Coronary artery (tissue), 2 donors: ENCODE results near the gene ZNF277.

ENCODE experiments used
- DNase-seq: peaks from one replicate; pipeline ENCODE4 v3.0.0-alpha.2; 2017; ENCODE audit warnings: low spot score
- H3K27ac ChIP-seq, 2 donors: fragments of 200-600 bp; sonication (generic); one replicate each; pipeline ENCODE4 v1.5.1; 2016 to 2019
- H3K4me3 ChIP-seq: fragments of 200-600 bp; sonication (generic); 2 replicates; pipeline ENCODE4 v1.5.1; 2016; ENCODE audit warnings: mild to moderate bottlenecking, moderate library complexity
- TF ChIP-seq, protein P1 (sequence below): fragments of 200-600 bp; sonication (generic); IDR thresholded peaks from one replicate; pipeline ENCODE4 v1.5.1; 2019; ENCODE audit warnings: antibody characterized with exemption

The ZNF277 gene

DNA sequence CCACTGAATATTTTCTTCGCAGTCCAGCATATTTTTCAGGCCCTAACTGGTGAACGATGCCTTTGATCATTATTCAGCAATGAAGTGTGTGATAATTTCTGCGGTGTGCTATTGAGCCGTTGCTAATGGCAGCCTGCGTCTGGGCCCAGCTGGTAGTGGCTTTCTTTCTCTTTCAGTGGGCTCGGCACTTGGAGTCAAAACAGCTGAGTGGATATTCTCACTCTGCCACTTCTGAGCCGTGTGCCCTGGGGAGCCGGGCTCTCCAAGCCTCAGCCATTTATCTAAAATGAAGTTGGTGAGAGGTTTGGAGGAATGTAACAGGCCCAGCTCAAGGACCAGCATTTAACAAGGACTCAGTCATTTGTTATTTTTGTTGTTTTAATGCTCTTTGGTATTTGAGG is 156.2 kb downstream of the ZNF277 start:
- Histone ChIP-seq H3K4me3 (no peak overlapping the region), H3K27ac (no peak overlapping the region)
- TF ChIP-seq, protein P1, sequence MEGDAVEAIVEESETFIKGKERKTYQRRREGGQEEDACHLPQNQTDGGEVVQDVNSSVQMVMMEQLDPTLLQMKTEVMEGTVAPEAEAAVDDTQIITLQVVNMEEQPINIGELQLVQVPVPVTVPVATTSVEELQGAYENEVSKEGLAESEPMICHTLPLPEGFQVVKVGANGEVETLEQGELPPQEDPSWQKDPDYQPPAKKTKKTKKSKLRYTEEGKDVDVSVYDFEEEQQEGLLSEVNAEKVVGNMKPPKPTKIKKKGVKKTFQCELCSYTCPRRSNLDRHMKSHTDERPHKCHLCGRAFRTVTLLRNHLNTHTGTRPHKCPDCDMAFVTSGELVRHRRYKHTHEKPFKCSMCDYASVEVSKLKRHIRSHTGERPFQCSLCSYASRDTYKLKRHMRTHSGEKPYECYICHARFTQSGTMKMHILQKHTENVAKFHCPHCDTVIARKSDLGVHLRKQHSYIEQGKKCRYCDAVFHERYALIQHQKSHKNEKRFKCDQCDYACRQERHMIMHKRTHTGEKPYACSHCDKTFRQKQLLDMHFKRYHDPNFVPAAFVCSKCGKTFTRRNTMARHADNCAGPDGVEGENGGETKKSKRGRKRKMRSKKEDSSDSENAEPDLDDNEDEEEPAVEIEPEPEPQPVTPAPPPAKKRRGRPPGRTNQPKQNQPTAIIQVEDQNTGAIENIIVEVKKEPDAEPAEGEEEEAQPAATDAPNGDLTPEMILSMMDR = no peak
- DNase-seq = no peak

DNA sequence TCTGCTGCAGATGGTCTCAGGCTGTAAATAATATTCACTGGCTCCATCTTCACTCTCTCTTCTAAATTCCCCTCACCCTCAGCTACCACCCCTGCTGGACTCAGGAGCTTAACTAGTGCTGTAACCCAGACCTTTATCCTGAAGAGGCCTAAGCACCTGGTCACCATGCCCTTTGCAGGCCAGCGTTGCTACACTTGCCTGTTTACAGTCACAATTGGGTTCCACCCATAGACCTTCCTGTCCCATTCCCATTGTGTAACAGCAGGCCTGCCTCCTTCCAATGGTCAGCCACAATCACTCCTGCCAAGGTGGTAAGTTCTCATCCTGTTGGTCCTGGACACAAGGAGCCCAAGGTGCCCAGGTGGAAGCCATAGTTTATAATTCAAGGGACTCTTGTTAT is 157.9 kb downstream of the ZNF277 start:
- no peak overlapping the region for H3K4me3 ChIP-seq
- TF ChIP-seq, protein P1 = no peak
- DNase-seq = no peak
- H3K27ac ChIP-seq = no peak overlapping the region

DNA sequence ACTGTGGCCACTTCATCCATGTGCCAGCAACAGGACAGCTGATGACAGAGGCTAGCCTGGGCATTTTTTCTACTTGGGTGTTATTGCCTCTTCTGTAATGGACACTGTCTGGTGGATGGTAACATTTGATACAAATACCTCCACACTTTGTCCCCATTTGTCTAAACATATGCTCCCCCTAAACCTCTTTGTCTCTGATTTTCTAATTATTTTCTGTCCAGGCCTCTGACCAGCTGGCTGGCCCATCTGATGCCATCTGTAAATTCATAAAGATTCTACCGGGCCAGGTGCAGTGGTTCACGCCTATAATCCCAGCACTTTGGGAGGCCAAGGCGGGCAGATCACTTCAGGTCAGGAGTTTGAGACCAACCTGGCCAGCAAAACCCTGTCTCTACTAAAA is 159.1 kb downstream of the ZNF277 start:
- TF ChIP-seq, protein P1 = no peak
- H3K4me3 ChIP-seq = no peak overlapping the region
- no peak overlapping the region for H3K27ac ChIP-seq
- no peak for DNase-seq

DNA sequence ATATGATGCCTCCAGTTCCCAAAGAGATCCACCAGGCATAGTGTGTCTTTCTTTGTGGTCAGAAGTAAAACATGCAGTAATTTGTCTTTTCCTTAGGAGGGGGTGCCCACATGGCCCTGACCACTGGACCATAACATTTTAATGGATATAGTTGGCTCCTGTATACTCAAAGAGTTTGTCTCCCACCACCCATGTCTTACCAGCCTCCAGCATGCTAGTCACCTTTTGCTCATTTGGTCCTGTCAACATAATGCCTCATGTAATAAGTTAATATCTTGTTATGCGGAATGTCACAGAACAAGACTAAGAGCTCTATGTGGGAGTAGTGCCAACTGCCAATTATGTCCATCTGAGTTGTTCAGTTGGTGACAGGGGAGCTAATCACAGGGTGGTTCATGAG is 160.4 kb downstream of the ZNF277 start:
- TF ChIP-seq, protein P1 = no peak
- Histone ChIP-seq H3K27ac (no peak overlapping the region), H3K4me3 (no peak overlapping the region)
- no peak for DNase-seq

DNA sequence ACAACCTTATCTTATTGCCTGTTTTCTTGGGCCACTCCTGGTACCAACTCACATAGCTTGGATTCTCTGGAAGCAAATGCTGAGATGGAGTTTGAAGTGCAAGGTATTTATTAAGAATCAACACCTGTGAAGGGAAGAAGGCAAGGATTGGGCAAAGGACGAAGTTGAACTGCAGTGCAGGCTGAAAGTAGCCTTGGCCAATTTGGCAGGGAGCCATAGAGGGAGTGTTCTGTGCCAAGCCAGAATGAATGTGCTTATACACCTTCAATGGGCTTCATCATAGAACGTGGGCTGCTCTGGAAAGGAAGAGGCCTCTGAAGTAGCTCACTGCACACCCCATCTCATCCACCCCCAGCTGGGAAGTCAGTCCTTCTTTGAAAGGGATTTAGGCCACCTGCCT is 163.9 kb downstream of the ZNF277 start:
- TF ChIP-seq, protein P1 = no peak
- no peak overlapping the region for H3K4me3 ChIP-seq
- H3K27ac ChIP-seq = no peak overlapping the region
- DNase-seq = no peak

DNA sequence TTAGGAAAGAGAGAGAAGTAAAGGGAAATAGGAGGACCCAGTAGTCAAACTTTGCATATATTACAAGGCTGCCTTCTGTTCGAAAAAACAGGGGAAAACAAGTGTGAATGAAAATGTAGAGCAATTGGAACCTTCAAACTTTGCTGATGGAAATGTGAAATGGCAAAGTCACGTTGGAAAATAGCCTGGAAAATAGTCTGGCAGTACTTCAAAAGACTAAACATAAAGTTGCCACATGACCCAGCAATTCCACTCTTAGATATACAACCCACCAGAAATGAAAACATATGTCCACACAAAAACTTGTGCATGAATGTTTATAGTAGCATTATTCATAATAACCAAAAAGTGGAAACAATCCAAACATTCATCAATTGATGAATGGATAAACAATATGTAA is 165.2 kb downstream of the ZNF277 start:
- TF ChIP-seq, protein P1 = no peak

DNA sequence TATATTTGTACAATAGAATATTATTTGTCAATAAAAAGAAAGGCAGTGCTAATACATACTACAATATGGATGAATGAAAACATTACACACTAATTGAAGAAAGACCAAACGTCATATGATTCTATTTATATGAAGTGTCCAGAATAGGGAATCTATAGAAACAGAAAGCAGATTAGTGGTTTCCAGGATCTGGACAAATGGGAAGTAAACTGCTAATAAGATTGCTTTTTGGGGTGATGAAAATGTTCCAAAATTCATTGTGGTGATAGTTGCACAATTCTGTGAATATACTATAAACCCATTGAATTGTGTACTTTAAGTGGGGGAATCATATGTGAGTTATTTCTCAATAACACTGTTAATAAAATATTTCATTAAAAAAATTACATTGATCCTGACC is 165.6 kb downstream of the ZNF277 start:
- Histone ChIP-seq H3K27ac (no peak overlapping the region), H3K4me3 (no peak overlapping the region)
- TF ChIP-seq, protein P1 = no peak
- DNase-seq = no peak

More for the DNA sequence above, 165.2 kb downstream of the ZNF277 start:
- DNase-seq = no peak
- Histone ChIP-seq H3K27ac (no peak overlapping the region), H3K4me3 (no peak overlapping the region)
